DMS 273 treated with DMSO at 0.1 percent for 48 hours (cell line): Measurements from ENCODE around the gene GSTO1.

ENCODE experiments used
- DNase-seq: peaks from one replicate; lab custom pipeline; 2025; lab: John Stamatoyannopoulos, UW

Gene GSTO1

DNA sequence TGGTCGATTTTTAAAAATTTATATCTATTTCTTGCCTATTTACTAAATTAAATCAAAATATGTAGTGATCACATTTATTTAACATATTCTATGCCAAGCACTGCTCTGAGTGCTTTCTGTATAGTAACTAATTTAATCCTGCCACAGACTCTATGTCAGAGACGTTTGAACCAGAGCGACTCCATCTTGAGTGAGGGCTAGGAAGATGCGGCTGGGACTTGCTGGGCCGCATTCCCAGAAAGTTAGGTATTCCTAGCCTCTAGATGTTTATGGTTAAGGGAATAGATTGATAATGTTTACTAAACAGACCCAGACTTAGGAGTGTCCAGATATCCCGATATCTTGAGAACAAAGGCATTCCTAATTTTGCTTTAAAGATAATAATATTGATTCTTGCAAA, 3.2 kb upstream of the GSTO1 start:
- DNase-seq: no peak

DNA sequence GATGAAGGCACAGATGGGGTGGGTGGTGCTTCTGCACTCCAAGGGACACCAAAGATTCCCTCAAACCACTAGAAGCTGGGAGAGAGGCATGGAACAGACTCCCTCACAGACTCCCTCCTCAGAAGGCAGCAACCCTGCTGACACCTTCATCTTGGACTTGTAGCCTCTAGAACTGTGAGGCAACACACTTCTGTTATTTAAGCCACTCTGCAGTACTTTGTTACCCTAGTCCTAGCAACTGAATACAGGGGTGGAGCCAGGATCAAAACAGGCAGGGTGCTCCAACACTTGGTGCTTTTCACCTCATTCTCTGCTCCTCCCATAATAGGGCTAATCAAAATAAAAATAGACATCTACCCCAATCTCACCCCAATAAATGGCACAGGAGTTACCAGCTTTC, 2.3 kb upstream of the GSTO1 start:
- no peak for DNase-seq

- no peak for DNase-seq
Observed at GRCh38 chr10:104253106-104253505, 1.6 kb upstream of the GSTO1 start.

DNA sequence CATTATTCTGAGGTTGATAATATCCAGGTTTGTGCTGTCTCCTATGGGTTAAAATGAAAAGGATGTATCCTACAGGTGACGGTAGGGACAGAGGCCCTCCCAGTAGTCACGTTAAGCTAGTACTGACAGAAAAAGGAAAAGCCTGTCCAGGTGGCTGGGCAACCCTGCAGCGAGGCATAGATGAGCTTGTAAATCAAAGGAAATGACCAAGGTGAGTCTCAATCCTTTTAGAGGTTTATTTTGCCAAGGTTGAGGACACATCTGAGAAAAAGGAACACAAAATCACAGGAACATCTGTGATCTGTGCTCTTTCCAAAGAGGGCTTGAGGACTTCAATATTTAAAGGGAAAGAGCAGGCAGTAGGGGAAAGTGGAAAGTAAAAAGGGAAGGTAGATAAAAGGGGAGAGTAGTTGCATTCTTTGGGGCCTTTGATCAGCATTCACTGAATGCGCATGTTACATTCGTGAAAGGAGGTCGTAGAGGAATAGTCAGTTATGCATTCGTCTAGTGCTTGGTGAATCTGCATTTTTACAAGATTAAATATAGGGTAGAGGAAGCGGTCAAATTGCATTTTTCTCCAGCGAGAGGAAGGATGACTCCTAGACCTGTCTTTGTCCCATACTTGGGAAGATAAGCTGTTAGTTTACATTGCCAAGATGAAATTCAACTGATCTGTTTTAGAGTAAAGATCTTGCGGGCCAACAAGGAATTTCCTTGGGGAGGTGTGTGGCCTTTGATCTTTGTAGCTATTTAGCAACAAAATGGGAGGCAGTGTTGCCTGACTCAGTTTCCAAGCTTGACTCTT, 884 bp upstream of the GSTO1 start:
- no peak for DNase-seq

DNA sequence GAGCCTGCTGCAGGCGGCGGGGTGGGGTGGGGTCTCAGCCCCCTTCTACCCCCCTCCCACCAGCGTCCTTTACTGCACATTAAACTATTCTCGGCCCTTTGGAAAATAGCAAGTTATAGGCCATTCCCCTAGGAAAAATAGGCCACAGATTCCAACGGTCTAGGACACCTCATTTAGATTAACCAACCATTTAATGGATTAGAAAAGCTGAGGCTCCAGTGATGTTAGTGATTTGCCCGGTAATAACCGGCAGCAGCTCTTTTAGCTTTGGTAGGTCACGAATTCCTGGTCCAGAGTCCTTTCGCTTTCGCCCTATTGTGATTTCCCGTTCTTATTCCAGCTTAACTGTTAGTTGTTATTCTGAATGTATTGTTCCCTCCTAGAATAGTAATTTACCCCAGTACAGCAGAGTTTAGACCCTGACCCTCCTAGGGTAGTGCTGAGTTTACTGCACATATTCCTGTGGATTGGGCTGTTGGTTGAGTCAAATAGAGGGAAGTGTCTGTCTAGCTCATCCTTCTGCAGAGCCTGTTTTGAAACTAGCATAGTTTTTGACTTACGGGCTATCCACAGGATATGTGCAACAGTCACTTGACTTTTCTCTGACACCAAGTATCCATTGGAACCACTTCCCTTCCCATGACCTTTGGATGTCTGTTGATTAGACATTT, 754 bp downstream of the GSTO1 start:
- no peak for DNase-seq

GRCh38 chr10:104256335-104256961, 1.8 kb downstream of the GSTO1 start:
- DNase-seq: no peak

DNA sequence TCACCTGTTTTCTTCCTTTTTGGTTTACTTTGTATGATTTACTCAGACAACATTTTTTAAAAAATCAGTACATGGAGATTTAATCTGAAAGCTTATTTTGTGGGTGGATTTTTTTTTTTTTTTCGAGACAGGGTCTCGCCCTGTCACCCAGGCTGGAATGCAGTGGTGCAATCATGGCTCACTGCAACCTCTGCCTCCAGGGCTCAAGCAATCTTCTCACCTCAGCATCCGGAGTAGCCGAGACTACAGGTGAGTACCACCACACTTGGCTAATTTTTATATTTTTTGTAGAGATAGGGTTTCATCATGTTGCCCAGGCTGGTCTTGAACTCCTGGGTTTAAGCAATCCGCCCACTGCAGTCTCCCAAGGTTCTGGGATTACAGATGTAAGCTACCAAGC, 2.5 kb downstream of the GSTO1 start:
- DNase-seq: no peak

DNA sequence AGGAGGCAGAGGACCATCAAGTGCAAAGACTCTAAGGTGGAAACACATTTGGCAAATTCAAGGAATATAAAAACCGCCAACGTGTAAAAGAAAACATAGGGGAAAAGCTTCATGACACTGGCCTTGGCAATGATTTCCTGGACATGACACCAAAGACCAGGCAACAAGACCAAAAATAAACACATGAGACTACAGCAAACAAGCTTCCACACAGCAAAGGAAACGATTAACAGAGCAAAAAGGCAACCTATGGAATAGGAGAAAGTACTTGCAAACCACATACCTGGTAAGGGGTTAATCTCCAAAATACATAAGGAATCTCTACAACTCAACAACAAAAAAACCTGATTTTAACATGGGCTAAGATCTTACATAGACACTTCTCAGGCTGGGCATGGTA, 3.5 kb downstream of the GSTO1 start:
- DNase-seq: no peak

DNA sequence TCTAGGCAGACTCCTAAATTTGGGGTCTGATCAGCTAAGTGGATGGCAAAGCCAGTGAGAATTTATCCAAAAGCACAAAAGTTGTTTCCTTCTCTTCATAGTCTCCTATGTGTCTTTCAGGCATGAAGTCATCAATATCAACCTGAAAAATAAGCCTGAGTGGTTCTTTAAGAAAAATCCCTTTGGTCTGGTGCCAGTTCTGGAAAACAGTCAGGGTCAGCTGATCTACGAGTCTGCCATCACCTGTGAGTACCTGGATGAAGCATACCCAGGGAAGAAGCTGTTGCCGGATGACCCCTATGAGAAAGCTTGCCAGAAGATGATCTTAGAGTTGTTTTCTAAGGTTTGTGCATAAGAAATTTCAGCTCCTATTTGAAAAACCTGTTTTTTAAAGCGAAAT, 4.8 kb downstream of the GSTO1 start:
- DNase-seq: no peak

DNA sequence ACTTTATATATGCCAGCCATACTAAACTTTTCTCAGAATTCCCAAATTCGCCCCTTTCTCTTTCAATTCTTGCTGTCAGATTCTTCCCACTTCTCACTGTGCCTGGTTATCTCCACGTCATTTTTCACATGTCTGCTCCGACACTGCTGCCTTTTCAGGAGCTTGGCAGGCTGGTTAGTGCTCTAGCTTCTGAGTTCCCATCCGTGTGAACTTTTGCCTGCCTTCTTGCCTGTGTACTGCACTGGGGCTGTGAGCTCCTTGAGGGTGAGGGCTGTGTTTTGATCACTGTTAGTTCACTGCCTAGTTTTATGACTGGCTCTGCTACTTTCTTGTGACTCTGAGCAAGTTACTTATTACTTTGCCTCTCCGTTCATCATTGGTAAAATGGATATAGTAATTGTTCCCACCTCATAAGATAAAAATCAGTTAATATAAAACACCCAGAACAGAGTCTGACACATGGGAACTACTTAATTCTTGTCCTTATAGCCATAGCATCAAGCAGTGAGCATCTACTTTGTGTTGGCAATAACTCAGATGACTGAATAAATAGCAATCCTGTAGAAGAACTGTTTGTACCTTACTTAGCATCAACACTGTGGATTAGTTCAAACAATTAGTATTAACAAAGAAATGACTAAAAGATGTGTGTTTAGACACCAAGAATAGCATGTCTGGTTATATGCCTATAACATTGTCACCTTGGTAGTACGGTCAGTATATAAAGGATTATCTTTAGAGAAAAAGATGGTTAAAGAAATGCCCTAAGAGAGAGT, 5.5 kb downstream of the GSTO1 start:
- DNase-seq: no peak

DNA sequence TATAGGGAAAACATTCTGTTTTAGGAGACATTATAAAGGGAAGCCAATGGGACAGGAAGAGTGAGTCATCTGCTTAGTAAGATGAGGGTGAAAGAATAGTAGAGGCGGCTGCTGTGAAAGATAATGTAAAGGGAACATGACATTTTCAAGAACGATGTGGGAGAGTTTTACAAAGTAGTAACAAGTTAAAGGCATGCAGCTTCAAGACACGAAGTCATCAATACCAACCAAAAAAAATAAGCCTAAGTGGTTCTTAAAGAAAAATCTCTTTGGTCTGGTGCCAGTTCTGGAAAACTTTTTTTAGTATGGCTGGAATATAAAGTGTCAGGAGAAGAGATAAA, 6.1 kb downstream of the GSTO1 start:
- no peak for DNase-seq

DNA sequence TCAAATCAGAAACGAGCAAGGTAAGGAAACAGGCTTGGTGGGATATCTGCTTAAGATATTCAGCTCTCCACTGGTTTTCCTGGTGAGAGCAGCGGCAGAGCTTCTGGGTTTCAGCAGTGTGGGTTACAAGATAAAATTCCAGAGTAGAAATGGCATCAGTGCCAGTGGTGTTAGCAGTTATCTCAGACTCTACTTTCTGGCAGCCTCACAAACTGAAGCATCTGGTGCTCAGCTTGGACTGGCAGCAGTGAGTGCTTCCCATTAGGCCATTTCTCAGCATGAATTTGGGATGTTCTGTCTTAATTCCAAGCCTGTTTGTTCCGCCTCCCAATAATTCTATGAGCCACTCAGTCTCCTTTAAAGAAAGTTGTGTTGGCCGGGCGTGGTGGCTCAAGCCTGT, 7.4 kb downstream of the GSTO1 start:
- DNase-seq: peak; percentile 41

DNA sequence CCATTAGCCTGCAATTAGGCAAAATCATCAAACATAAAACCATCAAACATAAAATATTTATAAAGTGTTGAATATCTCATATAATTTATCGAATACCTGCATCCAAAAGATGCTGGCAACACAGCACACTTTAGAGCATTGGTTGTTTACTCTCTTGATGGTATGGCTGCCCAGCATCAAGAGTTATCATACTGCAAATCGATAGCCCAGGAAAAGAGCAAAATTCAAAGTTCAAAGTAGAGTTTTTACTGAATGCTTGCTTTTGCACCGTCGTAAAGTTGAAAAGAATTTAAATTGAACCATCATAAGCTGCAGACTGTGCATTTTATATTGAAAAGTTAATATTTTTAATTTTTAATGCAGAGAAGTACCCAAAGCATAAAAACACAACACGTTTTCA, 10.1 kb downstream of the GSTO1 start:
- DNase-seq: no peak

GRCh38 chr10:104267721-104268404, 13.2 kb downstream of the GSTO1 start:
- no peak for DNase-seq

- DNase-seq: no peak
Observed at GRCh38 chr10:104268405-104268712, 13.7 kb downstream of the GSTO1 start.

GRCh38 chr10:104268713-104269645, 14.3 kb downstream of the GSTO1 start, which contains the start of gene GSTO2:
GSTO2 (plus strand) TSS chr10:104269184; CDS start chr10:104274916, 5,732 bp downstream.
- DNase-seq: peak; percentile 95

DNA sequence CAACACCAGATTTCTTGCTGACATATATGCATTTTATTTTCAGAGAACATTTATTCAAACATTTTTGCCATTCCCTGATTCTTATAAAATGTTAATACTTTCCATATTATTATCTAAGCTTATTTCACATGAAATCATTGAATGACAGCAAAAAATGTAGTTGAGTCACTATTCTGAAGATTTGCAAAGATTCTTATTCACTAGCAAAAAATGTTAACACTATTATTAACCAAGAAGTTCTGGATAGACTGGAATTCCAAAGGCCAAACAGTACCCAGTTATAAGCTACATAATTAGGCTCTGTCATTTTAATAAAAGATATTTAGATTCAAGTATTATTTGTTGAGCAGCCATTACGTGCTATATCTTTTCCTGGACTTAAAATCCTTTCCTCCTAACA, 18.6 kb downstream of the GSTO1 start:
- no peak for DNase-seq

DNA sequence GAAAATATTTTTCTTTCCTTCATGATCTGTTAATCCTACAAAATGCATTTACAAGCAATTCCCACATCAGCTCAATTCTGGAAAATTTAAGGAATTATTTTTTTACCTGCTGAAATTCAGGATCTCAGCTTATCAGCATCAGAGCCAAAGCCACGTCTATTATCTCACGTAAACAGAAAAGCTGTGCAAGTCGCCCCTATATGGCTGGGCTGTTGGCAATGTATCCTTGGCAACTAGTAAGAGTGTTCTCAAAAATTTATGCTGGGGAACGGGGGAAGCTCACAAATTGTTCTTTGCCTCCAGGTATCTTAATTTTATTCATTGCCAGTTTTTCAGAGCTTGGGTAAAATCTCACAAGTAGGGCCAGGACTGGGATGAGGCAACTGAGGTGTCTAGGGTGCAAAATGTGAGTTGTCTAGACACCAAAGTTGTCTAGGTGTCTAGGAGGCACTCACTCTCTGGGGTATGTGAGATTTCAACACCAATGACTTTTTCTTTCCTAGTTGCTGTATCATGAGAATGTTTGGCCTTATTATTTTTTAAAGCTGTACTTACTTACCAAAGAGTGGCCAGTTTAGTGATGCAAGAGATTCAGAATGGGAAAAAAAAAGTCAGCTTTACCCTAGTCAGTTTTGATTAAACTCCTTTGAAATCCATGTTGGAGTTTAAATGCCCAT, 19.3 kb downstream of the GSTO1 start:
- no peak for DNase-seq

- DNase-seq: no peak
Observed at GRCh38 chr10:104274762-104275721, 20.4 kb downstream of the GSTO1 start.
